ENCODE data around the gene RALGAPA1. TPM values are rescaled to one million over a fixed set of nuclear protein-coding genes. Genes with fewer than 3 reads are reported as not detected.
"Not testable (repeated sequence)": the region's sequence is repeated elsewhere in the genome, so short reads cannot be mapped to it uniquely, and the experiment has no call there.

The RALGAPA1 gene
- total and polyA plus RNA-seq, 4 donors: 4.6 to 38.7 (median 13.4) TPM

- TF ChIP-seq REST (IDR thresholded peaks at IDR 0.05): no peak
- no peak for TF ChIP-seq HNF4G (IDR thresholded peaks at IDR 0.05)
Measured at GRCh38 chr14:35687335-35687939, 121.7 kb downstream of the RALGAPA1 start (continued).

- whole genome bisulfite sequencing: 94% methylated on average over 4 of the region's 4 CpGs
- peaks cover 2 to 15% (median 11%) of the 10 kb centered on the region in 4 donors for H3K36me3 ChIP-seq (ENCODE audit: control insufficient read depth in 4 of 4, insufficient read depth in 3 of 4, low read depth in 1 of 4, low read length in 3 of 4)
- not testable (repeated sequence) for DNase-seq (ENCODE audit: low spot score)
Measured at GRCh38 chr14:35683688-35684087, 125.4 kb downstream of the RALGAPA1 start.

GRCh38 chr14:35682802-35683201 lies 126.3 kb downstream of the RALGAPA1 start:
- Histone ChIP-seq H3K27ac (ENCODE audit: low read depth in 1 of 2, low read length in 2 of 2) (no peak overlapping the region), H3K36me3 (ENCODE audit: control insufficient read depth in 4 of 4, insufficient read depth in 3 of 4, low read depth in 1 of 4, low read length in 3 of 4) (peaks cover 0 to 15% (median 7%) of the 10 kb centered on the region in 4 donors), H3K27me3 (ENCODE audit: control insufficient read depth in 4 of 4, insufficient read depth in 4 of 4, low read length in 3 of 4) (no peaks in the 10 kb centered on the region), H3K4me3 (ENCODE audit: low read depth in 1 of 3, low read length in 3 of 3) (no peak overlapping the region), H3K4me1 (ENCODE audit: control insufficient read depth in 4 of 4, insufficient read depth in 4 of 4, low read length in 3 of 4) (no peaks in the 10 kb centered on the region), H3K9ac (ENCODE audit: low read depth in 1 of 2, low read length in 2 of 2) (no peak overlapping the region), H3K9me3 (ENCODE audit: control insufficient read depth in 4 of 4, low read length in 3 of 4) (no peaks in the 10 kb centered on the region)
- DNase-seq (ENCODE audit: low spot score): no peak
- TF ChIP-seq GABPA (IDR thresholded peaks at IDR 0.05 in 1 of 2, conservative IDR thresholded peaks at IDR 0.05 in 1 of 2) (no peak), ZBTB33 (IDR thresholded peaks at IDR 0.05) (no peak), RAD21 (IDR thresholded peaks at IDR 0.05) (no peak), HNF4A (conservative IDR thresholded peaks at IDR 0.05) (no peak), EGR1 (IDR thresholded peaks at IDR 0.05; ENCODE audit: low read depth in 2 of 2) (no peak), REST (IDR thresholded peaks at IDR 0.05) (no peak), SP1 (IDR thresholded peaks at IDR 0.05) (no peak), CTCF (IDR thresholded peaks at IDR 0.05; ENCODE audit: low read depth, low read length, missing input control) (no peak), YY1 (IDR thresholded peaks at IDR 0.05) (no peak), TAF1 (conservative IDR thresholded peaks at IDR 0.05) (no peak), FOXA1 (IDR thresholded peaks at IDR 0.05) (no peak), MAX (IDR thresholded peaks at IDR 0.05) (no peak), NR2F2 (IDR thresholded peaks at IDR 0.05) (no peak), FOXA2 (IDR thresholded peaks at IDR 0.05) (no peak), JUND (IDR thresholded peaks at IDR 0.05) (no peak), ATF3 (IDR thresholded peaks at IDR 0.05) (no peak), RXRA (IDR thresholded peaks at IDR 0.05) (no peak)
- 98% methylated on average over 2 of the region's 2 CpGs for WGBS

More at GRCh38 chr14:35683688-35684087, 125.4 kb downstream of the RALGAPA1 start:
- not testable (repeated sequence) for H3K9me3 ChIP-seq (ENCODE audit: control insufficient read depth in 4 of 4, low read length in 3 of 4); H3K27ac ChIP-seq (ENCODE audit: low read depth in 1 of 2, low read length in 2 of 2); H3K9ac ChIP-seq (ENCODE audit: low read depth in 1 of 2, low read length in 2 of 2); H3K4me3 ChIP-seq (ENCODE audit: low read depth in 1 of 3, low read length in 3 of 3); H3K4me1 ChIP-seq (ENCODE audit: control insufficient read depth in 4 of 4, insufficient read depth in 4 of 4, low read length in 3 of 4); H3K27me3 ChIP-seq (ENCODE audit: control insufficient read depth in 4 of 4, insufficient read depth in 4 of 4, low read length in 3 of 4)
